SKM-1 (cell line): ENCODE data around the gene FLT3.
"Not testable (repeated sequence)": the region's sequence is repeated elsewhere in the genome, so short reads cannot be mapped to it uniquely, and the experiment has no call there.

Experiments used
- DNase-seq: peaks from one replicate; lab custom pipeline; 2025; ENCODE audit not compliant: unreplicated experiment; lab: John Stamatoyannopoulos, UW

Gene FLT3

DNA sequence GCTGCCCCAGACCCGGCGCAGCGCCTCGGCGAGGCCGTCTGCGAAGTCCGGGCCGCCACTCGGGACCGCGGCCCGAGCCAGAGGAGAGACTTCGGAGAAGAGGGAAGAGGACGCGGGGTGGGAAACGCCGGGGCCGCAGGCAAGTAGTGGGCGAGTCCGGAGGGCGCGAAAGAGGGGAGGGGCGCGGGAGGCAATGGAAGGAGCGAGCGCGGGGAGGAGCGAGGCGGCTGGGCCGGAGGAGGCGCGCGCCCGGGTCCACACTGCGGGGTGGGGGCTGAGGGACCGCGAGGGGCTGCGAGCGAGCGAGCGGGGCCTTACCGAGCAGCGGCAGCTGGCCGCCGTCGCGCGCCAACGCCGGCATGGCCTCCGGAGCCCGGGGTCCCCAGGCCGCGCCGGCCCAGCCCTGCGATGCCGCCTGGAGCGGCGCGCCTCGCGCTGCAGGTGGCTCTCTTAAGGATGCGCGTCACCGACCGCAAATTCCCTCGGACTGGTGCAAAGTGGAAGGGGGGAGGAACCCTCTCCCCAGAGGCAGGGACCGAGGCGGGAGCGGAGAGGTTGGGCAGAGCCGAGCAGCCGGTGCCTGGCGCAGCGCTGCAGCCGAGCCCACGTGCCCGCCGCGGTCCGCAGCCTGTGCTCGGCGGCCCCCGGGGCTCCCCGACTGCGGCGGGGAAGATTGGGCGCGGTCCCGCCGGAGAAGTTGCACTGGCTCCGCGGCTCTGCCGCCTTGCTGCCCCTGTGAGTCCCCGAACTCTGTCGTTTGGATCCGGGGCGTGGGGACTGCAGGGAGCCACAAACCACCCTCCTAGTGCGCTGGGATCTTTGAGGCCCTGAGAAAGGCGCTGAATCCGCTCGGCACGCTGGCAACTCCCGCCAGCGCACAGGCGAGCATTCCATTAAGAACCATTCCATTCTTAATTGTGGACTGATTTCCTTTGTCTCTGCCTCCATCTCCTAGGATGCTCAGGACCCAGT lies at the start of gene FLT3:
TSS of gene FLT3 (minus strand) at position 427 of the 972 bp plus-strand sequence. CDS start at position 361, 66 bp downstream.
- DNase-seq = peak; percentile 63

DNA sequence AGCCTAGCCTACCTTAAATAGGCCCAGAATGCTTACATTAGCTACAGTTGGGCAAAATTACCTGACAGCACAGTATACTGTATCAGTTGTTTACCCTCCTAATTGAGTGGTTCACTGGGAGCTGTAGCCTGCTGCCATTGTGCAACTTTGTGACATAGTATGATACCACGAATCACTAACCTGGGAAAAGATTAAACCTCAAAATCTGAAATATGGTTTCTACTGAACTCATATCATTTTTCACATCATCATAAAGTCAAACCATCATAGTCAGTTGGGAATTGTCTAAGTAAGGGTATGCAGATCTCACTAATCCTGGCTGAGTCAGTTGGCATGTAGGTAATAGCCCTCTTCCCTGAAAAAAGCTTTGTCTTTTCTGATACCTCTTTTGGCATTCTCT lies 47.1 kb upstream of the FLT3 start:
- no peak for DNase-seq

DNA sequence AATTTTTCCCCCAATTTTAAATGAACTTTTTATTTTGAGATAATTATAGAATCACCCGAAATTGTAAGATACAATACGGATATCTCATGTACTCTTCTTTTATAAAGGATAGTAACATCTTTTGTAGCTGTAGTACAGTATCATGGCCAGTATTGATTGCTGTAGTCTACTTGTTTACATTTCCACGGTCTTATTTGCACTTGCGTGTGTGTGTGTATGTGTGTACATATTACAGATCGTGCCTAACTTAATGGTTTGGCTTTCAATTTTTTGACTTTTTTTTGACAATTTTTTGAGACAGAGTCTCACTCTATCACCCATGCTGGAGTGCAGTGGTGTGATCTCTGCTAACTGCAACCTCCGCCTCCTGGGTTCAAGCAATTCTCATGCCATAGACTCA lies 44.7 kb upstream of the FLT3 start:
- no peak for DNase-seq

DNA sequence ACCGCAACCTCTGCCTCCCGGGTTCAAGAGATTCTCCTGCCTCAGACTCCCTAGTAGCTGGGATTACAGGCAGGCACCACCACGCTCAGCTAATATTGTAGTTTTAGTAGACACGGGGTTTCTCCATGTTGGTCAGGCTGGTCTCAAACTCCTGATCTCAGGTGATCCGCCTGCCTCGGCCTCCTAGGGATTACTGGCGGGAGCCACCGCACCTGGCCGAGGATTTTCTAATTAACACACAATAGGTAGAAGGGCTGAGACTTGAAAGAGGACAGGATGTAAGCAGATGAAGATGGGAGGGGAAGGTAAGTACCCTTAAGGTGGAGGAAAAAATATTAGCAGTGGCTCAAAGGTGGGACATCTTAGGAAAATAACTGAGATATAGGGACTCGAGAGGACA lies 41.2 kb upstream of the FLT3 start:
- DNase-seq = not testable (repeated sequence)

DNA sequence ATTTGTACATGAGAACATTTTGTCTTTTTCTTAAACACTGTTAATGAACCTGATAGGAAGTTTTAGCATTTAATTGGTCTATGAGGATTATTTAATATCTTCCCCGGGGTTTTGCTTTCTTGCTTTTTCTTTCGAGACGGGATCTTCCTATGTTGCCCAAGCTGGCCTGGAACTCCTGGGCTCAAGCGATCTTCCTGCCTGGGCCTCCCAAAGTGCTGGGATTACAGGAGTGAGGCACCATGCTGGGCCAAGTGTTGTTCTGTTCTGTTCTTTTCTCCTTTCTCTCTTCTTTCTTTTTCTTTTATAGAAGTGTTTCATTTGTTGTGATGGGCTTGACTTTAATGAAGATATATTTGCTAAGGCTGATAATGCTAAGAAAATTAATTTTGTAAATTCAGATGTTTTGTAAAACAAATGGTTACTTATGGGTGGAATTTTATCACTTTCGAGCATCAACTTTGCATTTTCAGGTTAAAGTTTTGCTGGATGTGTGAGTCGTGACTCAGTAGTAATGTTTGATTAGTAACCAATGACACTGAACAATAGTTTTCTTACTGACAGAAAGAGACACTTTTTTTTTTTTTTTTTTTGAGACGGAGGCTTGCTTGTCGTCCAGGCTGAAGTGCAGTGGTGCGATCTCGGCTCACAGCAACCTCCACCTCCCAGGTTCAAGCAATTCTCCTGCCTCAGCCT lies 40.2 kb upstream of the FLT3 start:
- no peak for DNase-seq

DNA sequence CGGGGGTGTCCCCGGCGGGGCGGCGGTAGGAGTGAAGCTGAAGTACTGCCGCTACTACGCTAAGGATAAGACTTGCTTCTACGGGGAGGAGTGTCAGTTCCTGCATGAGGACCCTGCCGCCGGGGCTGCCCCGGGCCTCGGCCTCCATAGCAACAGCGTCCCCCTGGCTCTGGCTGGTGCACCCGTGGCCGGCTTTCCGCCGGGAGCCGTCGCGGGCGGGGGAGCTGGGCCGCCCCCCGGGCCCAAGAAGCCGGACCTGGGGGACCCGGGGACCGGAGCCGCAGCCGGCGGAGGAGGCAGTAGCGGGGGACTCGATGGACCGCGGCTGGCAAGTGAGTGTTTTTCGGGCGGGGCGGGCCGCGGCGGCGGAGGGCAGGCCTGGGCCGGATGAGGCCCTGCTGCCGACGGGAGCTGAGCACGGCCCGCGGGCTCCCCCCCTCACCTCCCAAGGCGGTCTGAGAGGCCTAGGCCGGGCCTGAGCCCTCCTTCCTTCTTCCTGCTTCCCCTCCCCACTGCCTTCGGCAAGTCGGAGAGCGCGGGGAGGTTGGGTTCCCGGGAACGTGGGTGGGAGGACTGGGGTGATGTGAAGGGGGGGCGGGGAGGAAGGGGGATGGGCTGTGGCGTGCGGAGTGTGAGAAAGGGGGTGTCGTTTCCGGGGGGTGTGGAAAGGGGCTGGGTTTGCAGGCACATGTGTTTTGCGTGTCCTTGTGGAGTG lies 38.5 kb upstream of the FLT3 start:
- DNase-seq = peak; percentile 96

DNA sequence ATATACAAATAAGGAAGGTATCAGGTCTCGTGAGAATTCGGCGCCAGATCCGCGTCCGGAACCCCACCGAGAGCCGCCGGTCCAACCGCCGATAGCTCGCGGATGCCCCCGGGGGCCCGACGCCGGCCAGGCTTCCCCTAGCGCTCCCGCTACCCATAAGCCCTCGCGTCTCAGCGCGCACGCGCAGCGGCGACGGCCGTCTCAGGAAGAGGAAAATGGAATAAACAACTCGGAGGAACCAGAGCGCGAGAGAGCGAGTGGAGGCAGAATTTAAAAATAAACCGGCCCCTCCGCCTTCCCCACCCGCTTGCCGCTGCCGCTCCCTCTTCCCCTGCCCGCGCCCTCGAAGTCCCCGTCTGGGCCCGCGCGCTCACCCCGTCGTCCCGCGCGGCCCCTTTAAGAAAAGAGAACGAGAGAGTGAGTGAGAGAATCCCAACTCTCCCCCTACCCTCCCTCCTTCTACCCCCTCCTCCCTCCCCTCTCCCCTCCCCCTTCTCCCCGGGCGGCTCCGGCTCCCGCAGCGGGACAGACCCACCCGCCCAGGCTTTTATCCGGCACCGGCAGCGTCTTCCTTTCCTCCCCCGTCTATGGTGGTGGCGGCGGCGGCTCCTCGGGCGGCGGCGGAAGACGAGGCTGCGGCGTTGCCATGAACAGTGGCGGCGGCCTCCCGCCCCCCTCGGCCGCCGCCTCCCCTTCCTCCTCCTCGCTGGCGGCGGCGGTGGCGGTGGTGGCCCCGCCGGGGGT lies 37.8 kb upstream of the FLT3 start, which contains the start of gene PAN3:
TSS of gene PAN3 (plus strand) at position 534 of the 744 bp plus-strand sequence. CDS start at position 647, 113 bp downstream.
- peak; percentile 75 for DNase-seq

DNA sequence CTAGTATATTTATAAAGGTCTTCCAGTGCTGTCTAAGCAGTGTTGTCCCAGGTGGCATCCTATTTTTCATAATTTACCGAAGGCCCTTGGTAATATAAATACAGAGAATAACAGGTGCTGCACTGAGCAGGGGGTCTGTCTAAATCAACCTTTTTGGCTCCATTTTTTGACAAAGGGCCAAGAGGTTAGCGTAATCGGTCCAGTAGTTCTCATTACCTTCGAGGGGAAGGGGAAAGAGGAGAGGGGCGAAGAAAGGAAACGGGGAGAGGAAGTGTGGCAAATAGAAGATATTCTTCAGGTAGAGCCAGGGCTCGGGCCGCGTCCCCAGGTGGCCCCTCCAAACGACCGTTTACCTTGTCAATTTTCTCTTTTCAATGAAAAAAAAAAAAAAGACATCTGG lies 37.2 kb upstream of the FLT3 start:
- no peak for DNase-seq

DNA sequence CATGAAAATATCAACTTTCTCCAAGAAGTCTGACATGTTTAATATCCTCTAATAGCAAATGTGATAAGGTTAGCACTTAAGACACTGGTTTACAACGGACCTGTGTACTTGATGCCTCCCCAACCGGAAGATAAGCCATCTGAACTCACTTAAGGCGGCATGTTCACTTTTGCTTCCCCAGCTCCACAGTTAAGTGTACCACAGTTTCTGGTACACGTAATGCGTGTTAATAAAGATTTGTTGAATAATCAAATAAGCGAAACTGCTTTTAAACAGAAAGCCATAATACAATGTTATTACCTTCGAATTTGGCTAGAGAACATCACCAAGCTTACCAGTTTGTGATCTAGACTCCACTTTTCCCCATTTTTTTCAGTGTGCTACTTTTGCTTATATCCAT lies 36.5 kb upstream of the FLT3 start:
- no peak for DNase-seq

DNA sequence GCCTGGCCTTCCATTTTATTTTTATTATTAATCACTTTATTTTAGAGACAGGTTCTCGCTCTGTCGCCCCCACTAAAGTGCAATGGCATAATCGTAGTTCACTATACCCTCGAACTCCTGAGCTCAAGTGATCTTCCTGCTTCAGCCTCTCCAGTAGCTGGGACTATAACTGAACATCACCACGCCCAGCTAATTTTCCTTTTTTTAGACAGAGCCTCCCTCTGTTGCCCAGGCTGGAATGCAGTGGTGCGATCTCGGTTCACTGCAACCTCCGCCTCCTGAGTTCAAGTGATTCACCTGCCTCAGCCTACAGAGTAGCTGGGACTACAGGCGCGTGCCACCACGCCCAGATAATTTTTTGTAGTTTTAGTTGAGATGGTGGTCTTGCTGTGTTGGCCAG lies 31.3 kb upstream of the FLT3 start:
- no peak for DNase-seq

DNA sequence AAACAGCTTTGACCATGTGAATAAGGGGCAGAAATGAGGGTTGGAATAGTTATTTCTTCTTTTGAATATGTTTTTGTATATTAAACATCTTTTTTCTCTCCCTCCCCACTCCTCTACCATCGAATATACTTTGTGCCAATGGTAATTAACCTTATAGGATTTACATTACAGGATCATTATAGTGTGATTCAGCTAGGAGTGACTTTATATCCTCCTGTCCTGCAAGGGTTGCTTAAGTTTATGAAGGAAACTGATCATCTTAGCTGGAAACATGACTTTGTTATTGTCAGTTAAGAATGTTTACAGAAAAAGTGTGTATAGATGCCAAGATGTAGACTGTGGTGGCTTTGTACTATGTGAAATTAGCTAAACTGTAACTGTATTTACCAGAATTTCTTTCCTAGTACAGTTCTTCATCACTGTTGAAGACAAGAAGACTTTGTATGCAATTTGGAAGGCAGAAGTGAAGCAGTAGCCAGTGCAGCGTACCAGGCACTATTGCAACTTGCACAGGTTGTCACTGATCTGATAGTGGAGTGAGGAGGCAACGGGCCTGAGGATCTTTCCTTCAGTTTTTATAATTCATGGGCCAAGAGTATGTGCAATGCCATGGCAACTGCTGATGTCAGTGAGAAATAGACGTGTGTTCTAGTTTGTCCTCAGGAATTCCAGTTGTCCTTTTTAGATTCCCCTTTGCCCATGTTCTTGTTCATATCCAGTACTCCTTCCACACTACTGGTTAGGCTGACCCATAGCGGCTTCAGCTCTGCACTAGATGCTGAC lies 29.7 kb upstream of the FLT3 start:
- DNase-seq = no peak

DNA sequence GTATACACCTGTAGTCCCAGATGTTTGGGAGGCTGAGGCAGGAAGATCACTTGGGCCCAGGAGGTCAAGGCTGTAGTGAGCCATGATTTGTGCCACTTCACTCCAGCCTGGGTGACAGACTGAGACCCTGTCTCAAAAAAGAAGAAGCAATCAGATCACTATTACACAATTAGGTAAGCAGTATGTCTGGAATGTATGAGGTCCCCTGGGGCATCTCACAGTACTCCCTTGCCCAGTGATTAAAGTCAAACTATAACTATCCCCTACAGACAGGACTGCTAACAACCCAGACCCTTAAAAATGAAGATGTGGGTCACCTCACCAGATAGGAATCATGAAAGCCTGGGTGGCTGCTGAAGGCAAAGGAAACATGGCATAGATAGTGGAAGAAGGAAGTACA lies 28.6 kb upstream of the FLT3 start:
- peak; percentile 38 for DNase-seq

DNA sequence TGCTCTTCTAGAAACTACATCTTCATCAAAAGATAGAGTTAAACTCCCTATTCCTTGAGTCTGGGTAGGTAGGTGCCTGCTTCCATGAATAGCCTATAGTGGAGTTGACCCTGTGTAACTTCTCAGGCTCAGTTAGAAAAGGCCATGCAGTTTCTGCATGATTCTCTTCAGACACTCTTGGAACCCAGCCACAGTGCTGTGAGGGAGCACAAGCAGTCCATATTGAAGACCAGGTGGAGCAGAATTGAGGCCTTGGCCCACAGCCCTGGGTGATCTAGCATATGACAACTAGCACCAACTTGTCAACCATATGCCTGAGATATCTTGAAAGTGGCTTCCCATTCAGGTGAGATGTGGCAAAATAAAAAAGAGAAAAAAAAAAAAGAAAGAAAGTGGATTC lies 27.7 kb upstream of the FLT3 start:
- DNase-seq = no peak

DNA sequence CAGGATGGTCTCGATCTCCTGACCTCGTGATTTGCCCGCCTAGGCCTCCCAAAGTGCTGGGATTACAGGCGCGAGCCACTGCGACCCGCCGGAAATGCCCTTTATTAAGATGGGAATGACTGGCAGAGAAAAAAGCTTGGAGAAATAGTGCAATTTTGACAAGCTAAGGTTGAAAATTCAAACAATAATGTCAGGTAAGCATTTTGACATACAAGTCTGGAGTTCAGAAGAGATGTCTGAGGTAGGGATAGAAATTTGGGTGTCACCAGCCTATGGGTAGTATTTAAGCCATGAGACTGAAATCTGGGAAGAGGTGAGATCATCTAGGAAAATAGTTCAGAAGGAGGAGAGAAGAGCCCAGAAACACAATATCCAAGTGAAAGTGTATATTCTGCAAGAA lies 20.8 kb upstream of the FLT3 start:
- no peak for DNase-seq

DNA sequence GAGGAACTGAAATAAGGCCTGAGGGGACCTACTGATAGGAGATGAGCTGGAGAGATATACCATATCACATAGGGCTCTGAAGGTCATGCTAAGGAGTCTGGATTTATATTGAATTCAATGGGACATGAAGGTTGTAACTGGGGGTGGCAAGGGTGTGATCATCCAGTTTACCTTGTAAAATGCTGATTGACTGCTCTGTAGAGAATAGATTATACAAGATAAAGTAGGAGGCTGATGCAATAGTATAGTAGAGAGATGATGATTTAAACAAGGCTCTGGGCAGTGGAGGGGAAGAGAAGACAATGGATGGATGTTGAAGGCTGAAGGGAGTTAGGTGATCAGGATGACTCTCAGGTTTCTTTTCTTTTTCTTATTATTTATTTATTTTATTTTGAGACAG lies 19.9 kb upstream of the FLT3 start:
- DNase-seq = no peak

DNA sequence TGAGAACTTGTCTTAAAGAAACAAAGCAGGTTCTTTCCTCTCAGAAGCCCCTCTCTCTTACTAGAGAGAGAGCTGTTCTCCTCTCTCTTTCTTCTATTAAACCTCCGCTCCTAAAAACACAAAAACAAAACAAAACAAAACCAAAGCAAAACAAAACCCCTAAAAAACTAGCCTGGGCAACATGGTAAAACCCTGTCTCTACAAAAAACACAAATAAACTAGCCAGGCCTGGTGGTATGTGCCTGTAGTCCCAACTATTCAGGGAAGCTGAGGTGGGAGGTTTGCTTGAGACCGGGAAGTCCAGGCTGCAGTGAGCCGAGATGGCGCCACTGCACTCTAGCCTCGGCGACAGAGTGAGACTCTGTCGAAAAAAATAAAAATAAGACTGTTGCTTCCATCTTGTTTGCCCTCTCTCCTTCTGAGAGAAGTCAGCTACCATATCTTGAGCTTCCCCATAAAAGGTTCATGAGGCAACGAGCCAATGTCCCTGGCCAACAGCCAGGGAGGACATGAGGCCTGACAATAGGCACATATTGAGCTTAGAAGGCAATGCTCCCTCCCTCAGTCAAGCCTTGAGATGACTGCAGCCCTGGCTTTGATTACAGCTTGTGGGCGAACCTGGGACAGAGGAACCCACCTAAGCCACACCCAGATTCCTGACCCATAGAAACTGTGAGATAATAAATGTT lies 17.5 kb upstream of the FLT3 start:
- no peak for DNase-seq

DNA sequence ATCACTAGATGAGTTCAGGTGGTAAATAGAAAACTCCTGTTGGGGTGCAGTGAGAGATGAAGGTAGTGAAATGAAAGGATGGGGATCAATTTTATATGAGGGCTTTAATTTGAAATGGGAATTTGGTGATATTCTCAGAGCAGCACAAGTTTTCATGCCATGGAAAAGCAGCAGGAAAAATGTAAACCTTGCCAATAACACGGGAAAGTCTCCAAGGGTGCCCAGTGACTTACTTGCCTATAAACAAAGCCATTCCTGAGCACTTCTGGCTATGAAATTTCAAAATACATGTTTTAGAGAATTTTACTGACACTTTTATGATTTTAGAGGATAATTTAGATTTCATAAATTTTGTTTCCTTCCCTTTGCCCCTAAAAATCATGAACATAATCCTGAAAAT lies 16.4 kb upstream of the FLT3 start:
- DNase-seq = no peak

DNA sequence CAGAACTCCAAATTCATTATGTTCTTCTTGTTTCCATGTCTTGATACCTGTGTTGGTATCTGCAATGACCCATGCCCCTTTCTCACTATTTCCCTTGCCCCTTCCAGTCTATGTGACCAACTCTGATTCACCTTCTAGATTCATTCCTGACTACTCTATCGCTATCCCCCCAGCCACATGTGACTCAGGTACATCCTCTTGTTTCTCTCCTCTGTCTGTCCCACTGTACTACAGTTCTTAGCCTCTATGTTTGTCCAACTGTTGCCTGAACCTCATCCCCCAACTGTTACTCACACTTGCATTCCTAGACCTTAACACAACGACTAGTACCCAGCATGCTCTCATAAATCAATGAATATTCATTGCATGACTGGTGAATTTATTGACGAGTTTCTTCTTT lies 10.0 kb upstream of the FLT3 start:
- no peak for DNase-seq

DNA sequence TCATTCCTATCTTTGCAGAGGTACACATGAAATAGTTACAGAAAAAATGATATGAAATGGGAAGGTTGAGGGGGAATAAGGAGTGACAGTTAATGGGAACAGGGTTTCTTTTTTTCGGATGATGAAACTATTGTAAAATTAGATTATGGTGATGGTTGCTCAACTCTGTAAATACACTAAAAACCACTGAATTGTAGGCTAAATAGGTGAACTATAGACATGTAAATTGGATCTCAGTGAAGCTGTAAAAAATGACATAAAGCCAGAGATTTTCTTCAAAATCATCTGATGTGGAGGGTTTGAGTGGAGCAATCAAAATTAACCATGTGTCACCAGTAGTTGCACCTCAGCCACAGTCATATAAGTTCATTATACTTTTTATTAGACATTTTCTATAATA lies 6.6 kb upstream of the FLT3 start:
- DNase-seq = no peak
